Kidney epithelial cell (primary cell): ENCODE measurements around the gene CPED1. TPM values are rescaled to one million over a fixed set of nuclear protein-coding genes. Genes with fewer than 3 reads are reported as not detected.

ENCODE experiments used
- DNase-seq: peaks from one replicate; pipeline ENCODE4 v3.0.0-alpha.2; 2010; ENCODE audit warnings: low read depth
- H3K27me3 ChIP-seq: 2 replicates; pipeline ENCODE4 v1.6.0; 2011; ENCODE audit warnings: low read length; ENCODE audit not compliant: control insufficient read depth, insufficient read depth
- H3K36me3 ChIP-seq: 2 replicates; pipeline ENCODE4 v1.5.1; 2011; ENCODE audit warnings: low read length; ENCODE audit not compliant: control insufficient read depth, insufficient read depth
- H3K4me3 ChIP-seq: 2 replicates; pipeline ENCODE4 v1.5.1; 2011; ENCODE audit warnings: low read depth, mild to moderate bottlenecking, control low read depth, low read length
- total RNA-seq: library from RNA; depleted of rRNA; stranded (reverse); fragments of >200 nt; gene quantifications from 2 replicates; pipeline ENCODE4 v1.2.3, GENCODE V29; 2015
- TF ChIP-seq, protein P1 (sequence below): IDR thresholded peaks from 2 replicates; pipeline ENCODE4 v1.5.1; 2011; ENCODE audit warnings: mild to moderate bottlenecking, moderate library complexity, low read length, control low read depth, inconsistent platforms; ENCODE audit not compliant: insufficient read depth, poor library complexity, severe bottlenecking

The CPED1 gene
- total RNA-seq, 1 donor from 2014 or later = 3.2 TPM

DNA sequence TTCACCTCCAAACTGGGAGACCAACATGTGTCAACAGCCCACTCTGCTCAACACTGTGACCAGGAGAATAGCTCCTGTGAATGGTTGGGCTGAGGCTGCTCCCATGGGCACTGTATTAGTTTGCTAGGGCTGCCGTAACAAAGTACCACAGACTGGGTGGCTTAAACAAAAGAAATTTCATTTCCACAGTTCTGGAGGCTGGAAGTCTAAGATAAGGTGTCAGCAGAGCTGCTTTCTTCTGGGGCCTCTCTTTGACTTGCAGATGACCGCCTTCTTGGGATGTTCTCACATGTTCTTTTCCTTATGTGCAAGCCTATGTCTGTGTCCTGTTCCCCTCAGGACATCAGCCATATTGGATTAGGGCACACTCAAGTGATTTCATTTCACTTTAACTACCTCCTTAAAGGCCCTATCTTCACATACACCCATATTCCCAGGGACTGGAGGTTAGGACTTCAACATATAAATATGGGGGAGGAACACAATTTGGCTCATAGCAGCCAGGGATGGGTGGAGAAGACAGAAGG lies 90.3 kb downstream of the CPED1 start:
- no peaks in the 10 kb centered on the region for H3K36me3 ChIP-seq
- H3K4me3 ChIP-seq = no peak overlapping the region
- DNase-seq = no peak
- H3K27me3 ChIP-seq = no peaks in the 10 kb centered on the region
- TF ChIP-seq, protein P1, sequence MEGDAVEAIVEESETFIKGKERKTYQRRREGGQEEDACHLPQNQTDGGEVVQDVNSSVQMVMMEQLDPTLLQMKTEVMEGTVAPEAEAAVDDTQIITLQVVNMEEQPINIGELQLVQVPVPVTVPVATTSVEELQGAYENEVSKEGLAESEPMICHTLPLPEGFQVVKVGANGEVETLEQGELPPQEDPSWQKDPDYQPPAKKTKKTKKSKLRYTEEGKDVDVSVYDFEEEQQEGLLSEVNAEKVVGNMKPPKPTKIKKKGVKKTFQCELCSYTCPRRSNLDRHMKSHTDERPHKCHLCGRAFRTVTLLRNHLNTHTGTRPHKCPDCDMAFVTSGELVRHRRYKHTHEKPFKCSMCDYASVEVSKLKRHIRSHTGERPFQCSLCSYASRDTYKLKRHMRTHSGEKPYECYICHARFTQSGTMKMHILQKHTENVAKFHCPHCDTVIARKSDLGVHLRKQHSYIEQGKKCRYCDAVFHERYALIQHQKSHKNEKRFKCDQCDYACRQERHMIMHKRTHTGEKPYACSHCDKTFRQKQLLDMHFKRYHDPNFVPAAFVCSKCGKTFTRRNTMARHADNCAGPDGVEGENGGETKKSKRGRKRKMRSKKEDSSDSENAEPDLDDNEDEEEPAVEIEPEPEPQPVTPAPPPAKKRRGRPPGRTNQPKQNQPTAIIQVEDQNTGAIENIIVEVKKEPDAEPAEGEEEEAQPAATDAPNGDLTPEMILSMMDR = no peak

DNA sequence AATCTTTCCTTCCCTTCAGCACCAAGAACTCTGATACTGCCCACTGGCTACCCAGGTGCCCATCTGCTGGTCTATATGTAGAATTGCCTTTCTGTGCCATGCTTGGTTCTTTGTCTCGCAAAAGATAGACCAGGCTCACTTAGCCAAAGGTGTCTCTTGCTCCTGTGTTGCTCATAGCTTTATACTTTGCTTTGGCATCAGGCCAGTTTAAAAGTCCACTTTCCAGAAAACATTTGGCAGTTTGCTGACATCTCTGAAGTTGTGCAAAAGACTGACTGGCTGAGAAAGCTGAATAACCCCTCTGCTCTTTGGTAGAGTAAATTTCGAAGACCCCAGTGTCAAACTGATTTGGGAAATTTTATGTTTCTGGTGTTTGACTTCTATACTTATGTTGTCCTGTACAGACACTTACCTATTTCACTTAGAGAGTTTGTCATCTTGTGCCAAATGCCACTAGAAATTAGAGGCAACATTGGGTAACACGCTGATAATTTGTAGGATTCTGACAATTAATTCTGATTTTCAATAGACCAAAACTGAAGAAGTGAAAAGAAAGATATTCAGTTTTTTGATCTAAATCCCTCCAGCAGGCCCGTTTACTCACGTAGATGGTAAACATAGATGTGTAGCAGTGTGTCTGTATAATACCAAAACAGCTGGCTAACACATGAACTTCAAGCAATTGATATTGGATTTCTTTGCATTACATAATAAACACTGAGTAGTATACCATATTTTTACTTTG lies 91.1 kb downstream of the CPED1 start:
- no peak for DNase-seq
- Histone ChIP-seq H3K36me3 (no peaks in the 10 kb centered on the region), H3K4me3 (no peak overlapping the region), H3K27me3 (no peaks in the 10 kb centered on the region)
- TF ChIP-seq, protein P1 = peak; percentile 20

DNA sequence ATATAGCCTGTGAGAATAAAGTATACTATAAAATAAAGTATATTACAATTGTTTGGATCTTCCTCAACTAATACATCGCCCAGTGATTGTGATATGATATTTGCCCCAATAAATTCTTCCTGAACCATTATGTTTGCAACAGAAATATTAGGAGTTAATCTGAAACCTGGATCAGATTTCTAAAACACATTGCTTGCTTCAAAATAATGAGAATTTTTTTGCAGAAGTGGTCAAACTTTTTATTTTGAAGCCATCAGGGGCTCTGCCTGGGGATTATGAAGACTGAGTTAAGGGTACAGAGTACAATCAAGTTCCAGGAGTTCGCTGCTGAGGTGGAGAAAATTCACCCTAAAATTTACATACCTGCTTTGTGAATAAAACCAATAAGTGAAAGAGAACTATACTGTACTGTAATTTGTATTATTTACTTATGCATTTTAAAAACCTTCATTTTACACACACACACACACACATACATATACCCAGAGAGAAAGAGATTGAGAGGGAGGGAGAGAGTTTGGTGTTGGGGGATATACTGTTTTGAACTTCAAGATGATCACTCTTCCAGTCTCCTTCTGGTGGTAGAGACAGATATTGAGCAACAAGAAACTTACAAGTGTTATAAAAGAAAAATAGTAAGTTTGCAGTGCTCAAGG lies 91.9 kb downstream of the CPED1 start:
- Histone ChIP-seq H3K36me3 (no peaks in the 10 kb centered on the region), H3K27me3 (no peaks in the 10 kb centered on the region), H3K4me3 (no peak overlapping the region)
- TF ChIP-seq, protein P1 = no peak
- no peak for DNase-seq

DNA sequence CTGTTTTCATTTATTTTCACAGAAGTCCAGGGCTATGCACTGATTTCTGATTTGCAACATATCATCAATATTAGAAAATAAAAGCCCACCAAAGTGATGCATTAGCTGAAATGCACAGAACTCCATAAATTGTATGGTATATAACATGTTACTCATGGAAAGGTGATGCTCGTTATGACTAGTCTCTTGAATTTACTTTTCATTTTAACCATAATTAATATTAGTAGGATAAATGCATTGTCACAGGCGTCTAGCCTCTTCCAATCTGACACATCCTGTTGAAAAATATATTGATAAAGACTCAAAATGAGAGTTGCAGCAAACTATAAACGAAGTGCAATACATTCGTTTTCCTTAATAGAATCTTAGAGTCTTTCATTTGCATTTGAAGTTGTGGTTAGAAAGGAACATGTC lies 92.4 kb downstream of the CPED1 start:
- DNase-seq = no peak
- Histone ChIP-seq H3K4me3 (no peak overlapping the region), H3K27me3 (no peaks in the 10 kb centered on the region), H3K36me3 (no peaks in the 10 kb centered on the region)
- TF ChIP-seq, protein P1 = no peak

DNA sequence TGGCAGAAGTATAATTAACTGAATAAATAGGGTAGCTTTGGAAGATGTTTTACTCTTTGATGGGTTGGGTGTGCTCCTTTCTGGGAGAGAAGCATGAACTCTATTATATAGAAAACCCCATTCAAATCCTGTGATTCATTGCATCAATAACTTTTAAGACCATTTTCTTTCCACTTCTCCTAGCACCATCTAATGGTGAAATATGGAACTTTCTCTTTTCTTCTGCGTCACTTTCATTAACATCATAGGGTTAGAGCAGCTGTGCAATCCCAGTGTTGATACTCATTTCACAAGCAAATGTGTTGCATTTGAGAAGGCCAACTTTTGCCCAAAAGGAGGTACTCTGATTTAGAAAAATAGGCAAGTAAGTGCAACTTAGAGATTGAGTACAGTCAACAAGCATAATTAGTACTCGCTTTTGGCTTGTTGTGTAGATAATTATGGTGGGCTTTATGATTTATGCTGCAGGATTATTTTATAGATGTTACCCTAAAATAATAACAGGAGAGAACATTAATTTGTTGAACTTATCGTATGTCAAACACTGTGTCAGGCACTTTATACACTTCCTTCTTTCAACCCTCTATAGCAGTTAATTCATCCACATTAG lies 92.9 kb downstream of the CPED1 start:
- no peaks in the 10 kb centered on the region for H3K27me3 ChIP-seq
- no peak overlapping the region for H3K4me3 ChIP-seq
- TF ChIP-seq, protein P1 = peak; percentile 54
- DNase-seq = peak; percentile 34
- no peaks in the 10 kb centered on the region for H3K36me3 ChIP-seq
